Subcutaneous adipose tissue (tissue), 4 donors: Measurements from ENCODE around the gene KAT14. TPM values are rescaled to one million over a fixed set of nuclear protein-coding genes. Genes with fewer than 3 reads are reported as not detected.

ENCODE experiments used
- CTCF ChIP-seq: fragments of 450-650 bp; IDR thresholded peaks from one replicate; pipeline ENCODE4 v1.5.1; 2016; ENCODE audit warnings: low read depth, mild to moderate bottlenecking, control low read depth, antibody characterized with exemption, moderate library complexity
- total RNA-seq, 4 donors: library from RNA; depleted of rRNA; stranded (reverse); fragments of >200 nt; gene quantifications; one replicate each; pipeline ENCODE4 v1.1.0, GENCODE V29; 2016

The KAT14 gene
- total RNA-seq, 4 donors from 2014 or later, result 10.0 to 17.3 (median 12.4) TPM

- TF ChIP-seq CTCF, result no peak
Measured at GRCh38 chr20:18094191-18094590, 43.5 kb upstream of the KAT14 start.

GRCh38 chr20:18101125-18101810 is 36.4 kb upstream of the KAT14 start:
- no peak for TF ChIP-seq CTCF

GRCh38 chr20:18103497-18103896 is 34.2 kb upstream of the KAT14 start:
- TF ChIP-seq CTCF, result no peak

- TF ChIP-seq CTCF, result no peak
Measured at GRCh38 chr20:18108326-18108725, 29.3 kb upstream of the KAT14 start.

GRCh38 chr20:18132663-18133062 is 5.0 kb upstream of the KAT14 start:
- TF ChIP-seq CTCF, result no peak

- TF ChIP-seq CTCF, result no peak
Measured at GRCh38 chr20:18133962-18134361, 3.7 kb upstream of the KAT14 start.

GRCh38 chr20:18138266-18138582 is 561 bp downstream of the KAT14 start:
- no peak for TF ChIP-seq CTCF
